GM21619 (cell line): ENCODE measurements around the gene CA10.

Source experiments
- ATAC-seq: cut with Tn5 transposase; IDR thresholded peaks from one replicate; pipeline ENCODE4 v1.9.1; 2021; ENCODE audit not compliant: unreplicated experiment

CA10 gene

DNA sequence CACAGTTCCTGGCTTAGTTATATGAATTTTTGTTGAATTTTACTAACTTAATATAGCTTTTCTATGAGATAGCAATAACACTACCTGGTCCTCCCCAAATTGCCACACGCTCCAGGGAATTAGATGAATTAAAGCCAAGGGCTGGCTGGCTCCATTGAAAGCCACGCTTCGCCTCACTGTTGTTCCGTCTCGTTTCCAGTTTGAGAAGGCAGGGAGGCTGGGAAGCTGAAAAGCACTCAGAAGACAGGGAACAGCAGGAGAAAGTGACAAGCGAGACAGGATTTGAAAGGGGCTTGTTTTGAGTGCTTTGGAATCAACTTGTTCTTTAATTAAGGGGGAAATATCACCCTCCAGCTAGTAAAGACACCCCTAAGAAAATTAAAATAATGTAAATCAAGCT, 425.3 kb downstream of the CA10 start:
- no peak for ATAC-seq

DNA sequence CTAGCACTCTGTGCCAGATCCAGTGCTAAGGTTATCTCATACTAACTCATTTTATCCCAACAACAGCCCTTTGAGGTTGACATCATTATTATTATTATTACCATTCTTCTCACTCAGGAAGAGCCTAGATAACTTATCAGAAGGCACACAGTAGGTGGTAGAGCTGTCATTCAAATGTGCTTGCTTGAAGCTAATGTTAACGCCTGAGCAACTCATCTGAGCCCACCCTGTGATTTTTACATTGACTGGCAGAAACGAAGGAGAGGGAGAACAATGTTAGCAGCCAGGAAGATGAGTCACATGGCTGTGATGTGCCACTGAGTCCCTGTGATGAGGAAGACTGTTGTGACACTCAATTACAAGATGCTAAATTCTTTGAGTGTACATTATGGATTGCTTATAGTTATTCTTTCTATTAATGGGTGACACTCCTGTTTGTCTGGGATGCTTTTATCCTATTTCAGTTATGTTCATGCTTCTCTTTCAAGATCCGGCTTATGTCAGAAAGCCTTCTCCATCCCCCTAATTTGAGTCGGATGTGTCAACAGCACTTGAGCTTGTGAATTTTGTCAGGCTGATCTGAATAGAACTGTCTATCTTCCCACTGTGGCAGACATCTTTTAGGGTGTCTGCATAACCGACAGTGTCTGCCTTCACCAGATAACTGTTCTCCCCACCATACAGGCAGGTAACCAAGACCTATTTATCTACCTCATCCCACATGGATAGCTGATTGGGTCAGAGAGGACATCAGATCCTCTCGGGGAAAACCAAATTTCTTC, 426.4 kb downstream of the CA10 start:
- ATAC-seq, result no peak

DNA sequence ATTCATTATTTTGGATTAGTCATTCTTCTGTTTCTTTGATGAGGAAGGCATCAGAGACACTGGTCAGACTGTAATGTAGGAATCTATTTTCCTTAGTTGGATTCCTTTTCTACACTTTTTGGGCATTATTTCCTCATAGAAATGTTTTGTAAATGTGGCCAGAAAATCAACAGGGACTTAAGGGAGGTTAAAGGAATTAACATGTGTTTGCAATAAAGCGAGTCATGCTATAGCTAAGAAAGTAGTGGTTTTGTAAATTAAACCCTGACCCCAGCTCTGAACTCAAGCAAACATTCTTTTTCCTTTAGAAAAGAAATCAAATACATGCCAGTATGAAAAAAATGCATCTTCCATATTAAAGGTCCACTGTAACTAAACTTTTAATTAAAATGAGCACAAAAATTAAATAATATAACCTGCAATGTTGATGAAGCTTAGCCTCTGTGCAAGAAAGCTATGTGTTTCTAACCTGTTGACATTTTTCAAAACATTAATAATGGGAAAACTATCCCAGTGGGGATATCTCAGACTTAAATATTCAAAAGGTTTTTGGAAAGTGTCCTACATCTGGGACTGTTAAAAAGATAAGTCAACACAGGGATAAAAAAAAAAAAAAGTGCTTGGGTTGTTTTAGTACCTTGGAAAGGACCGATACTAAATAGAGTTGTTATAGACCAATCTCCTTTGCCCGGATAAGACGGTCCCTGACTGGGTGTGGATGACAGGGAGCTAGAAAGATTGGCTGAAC, 428.0 kb downstream of the CA10 start:
- no peak for ATAC-seq

DNA sequence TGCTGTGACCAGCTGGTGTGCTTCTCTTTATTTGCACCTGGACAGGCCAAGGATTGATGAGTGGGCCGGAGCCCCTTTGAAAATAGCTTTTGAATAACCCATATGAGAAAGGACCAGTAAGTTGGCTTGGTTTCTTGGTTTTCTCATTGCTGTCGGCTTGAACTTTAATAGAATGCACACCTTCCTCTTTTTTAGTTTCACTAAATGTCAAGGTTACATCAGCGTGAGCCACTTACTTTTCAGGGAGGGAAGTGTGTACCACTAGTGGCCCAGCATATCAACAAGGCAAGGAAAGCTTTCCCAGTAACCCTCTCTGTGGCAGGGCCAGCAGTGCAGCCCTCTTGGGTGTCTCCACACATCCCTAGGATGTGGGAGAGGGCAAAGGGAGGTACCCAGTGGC, 433.3 kb downstream of the CA10 start:
- no peak for ATAC-seq

DNA sequence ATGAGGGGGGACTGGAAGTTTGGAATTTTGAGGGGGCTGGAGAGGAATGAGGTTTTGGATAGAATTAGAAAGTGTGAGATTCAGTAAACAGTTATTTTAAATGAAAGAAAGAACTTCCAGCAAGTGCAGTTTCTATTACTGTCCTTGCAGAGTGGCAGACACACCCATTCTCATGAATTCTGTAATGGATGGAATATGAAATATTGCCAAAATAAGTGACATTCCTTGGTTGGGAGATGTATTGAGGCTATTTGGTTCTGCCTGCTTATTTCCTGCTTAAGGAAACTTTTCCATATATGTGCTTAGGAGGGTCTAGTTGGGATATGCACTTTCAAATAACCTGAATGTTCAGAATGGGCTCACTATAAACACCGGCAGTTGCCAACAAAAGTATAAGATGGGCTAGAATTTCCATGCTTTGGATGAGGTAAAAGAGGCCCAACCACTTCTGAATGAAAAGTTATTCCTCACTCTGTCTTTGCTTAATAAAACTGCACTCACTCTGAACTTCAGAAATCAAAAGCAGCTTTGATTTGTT, 434.4 kb downstream of the CA10 start:
- ATAC-seq, result no peak

DNA sequence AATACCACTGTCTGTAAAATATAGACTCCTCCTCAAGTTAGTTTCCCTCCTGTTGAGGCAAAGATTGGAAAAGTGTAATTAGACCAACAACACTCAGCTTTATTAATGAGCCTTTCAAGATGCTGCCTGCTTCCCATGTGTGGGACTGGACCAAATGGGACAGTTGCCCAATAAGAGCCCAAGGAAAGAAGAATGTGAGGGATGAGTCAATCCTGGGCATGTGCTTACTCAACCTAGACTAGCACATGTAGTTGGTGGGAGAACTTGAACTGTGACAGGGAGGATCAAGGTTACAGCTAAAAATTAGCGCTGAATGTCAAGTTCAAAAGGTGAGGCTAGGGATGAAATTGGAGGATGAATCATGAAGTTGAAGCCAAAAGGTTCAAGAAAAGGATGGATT, 435.5 kb downstream of the CA10 start:
- no peak for ATAC-seq

DNA sequence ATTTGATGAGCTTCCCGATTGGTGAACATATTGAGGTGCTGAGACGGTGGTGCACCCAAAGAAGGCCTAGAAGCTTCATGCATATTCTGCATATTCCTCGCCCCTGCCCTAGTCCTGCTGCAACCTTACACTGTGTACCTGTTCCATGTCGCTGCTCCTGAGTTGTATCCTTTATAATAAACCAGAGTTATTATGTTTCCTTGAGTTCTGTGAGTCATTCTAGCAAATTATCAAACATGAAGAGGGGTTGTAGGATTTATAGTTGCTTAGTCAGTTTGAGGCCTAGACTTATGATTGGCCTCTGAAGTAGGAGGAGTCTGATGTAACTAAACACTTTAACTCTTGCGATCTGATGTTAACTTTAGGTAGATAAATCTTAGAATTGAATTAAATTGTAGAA, 436.8 kb downstream of the CA10 start:
- ATAC-seq, result no peak

DNA sequence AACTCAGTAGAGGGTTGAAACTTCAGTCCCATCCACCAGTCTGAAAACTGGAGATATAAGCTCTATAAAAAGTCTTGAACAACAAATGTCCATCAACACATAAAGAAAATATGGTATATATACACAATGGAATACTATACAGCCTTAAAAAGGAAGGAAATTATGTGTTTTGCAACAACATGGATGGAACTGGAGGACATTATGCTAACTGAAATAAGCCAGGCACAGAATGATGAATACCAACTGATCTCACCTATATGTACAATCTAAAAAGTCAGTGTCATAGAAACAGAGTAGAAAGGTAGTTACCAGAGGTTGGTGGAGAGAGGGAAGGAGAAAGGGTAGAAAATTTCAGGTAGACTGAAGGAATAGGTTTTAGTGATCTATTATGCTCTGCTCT, 438.1 kb downstream of the CA10 start:
- ATAC-seq, result no peak

DNA sequence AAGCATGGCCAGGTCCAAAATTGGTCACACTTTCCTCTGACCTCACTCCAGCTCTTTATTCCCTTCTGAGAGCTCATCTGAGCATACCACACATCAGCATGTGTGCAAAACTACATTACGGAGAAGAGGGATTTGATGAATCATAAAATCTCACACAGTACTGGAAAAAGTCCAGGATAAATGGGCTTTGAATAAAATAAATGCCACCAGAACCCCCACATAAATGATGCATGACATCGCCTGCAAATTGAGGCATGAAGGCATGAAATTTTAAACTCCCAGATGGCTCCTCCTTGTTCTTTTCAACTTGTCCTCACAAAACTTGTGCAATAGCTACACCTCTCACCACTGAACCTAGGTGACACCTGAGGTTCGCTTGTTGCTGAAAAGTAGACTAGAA, 439.5 kb downstream of the CA10 start:
- ATAC-seq, result no peak

DNA sequence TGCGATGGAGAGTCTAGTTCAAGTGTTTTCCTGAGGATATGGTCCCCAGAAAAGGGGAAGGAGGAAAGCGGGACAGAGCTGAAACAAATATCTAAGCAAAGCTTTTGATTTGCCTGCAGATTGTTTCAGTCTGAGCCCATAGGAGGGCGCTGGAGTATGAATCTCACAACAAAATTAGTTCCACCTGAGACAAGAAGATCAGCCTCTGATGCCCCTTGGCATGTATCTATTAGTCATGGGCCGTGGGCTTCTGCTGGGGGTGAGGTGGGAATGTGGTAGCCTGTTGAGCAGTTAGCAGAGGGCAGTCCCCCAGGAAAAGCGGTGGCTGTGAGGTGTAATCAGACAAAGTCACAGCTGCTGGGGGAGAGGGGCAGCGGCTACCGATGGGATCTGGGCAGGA, 446.9 kb downstream of the CA10 start:
- no peak for ATAC-seq

DNA sequence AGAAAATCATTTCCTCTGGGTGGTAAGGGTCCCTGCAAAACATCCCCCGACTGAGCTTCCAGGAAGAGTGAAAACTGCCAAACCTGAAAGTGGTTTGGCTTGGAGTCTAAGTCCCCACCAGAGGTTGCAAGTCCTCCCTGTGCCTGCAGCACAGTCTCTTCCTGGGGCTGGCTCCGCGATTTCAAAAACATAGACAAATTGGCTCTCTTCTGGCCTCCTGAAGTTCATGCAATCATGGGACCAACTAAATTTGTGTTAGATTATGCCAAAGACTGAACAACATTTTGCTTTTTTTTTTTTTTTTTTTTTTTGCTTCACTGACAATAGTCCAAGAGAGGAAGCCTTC, 447.9 kb downstream of the CA10 start:
- no peak for ATAC-seq

DNA sequence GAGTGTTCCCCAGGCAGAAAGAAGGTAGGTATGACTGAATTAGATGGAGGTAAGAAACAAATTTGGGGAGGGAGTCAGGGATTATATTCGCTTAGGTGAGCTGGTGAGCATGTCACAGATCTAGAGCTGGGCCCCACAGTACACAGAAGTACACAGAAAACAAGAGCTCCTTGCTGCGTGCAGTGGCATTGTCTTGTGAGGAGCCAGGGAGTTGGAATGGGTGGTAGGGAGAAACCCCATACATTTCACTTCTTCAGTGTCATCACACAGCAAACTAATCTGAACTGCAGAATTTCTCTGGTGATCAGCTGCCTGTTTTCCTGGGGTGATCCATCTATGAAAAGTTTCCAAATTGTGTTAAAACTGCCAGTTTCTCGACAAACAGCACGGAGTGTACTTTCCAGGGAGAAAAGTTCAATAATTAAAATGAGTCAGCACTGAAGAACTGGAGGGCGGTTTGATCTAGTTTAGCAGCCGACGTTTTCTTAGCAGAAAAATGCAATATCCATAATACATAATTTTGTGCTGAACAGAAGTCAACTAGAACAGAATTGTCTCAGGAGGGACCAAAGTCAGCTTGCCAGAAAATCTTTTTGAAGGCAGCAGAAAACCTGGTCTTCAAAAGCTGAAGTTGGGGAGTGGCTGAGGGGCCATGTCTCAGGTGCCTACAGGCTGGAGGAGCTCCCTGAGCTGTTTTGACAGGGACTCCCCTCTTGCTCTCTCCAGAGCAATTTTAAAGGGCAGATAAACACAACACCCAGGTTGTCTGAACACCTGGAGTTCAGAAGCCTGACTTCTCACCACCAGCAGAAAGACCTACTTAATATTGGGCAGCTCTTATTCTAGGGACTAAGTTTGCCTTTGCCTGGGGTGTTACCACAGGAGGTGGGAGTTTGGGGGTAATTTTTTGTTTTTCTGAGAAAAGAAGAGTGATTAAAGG, 448.6 kb downstream of the CA10 start:
- ATAC-seq, result no peak

DNA sequence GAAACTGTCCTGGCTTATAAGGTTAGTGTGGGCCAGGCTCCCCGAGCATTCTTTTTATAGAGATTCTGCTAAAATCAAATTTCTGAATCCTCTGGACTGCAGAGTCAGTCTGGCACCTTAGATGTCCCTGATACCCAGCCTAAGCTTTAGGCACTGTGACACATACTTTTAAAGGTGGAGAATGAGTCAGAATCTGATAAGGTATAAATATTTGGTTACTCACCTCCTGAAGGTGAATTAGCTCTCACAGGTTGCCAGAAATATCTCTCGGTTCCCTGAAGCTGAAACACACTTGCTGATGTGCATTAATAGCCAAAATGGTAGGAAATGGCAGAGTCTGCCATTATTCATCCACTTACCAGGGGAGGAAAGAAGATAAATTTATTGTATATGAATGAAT, 451.3 kb downstream of the CA10 start:
- ATAC-seq, result no peak

DNA sequence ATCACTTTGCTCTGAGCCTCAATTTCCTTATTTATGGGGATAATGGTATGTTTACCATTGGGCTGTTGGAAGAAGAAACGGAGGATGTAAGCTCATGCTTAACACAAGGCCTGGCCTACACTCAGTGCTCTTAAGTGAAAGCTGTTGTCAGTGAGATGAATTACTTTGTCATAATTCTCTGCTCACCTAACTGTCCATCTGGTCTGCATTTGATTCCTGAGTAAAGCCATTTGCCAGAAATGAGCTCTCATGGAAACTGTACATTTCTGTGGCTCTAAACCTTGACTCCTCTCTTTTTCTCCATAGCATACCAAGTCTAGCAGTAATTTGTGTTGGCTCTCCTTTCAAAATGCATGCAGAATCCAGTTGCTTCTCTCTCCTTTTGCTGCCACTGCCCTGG, 452.4 kb downstream of the CA10 start:
- ATAC-seq, result no peak

DNA sequence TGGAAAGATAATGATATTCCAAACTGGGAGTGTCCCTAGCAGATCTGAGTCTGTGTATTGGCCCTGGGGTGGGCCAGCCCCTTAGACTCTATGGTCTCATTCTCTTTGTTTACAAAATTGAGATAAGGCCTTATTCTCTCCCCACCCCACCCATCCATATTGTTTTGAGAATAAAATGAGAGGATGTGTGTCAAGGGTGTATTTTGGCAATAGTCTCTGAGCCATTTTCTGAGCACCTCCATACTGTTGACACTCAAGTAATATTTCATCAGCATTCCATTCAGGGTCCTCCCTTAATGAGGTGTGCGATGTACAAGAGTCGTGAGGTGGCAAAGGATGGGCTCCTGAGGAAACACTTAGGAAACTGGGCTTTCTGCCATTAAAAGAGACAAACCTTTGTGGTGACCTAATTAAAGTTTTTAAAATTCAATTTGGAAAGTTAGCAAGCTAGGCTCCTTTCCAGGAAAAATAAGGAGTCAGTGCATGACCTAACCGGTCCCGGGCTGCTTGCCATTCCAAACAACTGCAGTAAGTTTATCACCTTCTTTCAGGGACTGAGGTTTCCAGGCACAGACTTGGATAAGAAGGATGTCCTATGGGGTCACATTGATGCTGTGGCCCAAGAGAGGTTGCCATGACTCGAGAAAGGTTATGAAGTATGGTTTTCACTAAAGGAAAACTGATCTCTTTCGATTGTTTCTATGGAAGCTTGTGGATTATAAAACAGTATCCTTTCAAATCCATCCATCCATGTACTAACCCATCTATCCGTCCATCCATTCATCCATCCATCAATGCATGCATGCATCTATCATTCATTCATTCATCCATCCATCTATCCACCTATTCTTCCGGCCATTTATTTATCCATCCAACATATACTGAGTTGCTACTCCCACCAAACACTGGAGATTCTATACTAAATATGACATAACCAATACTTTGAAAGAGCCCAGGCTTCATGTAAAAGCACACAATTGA, 454.9 kb downstream of the CA10 start:
- ATAC-seq, result no peak

DNA sequence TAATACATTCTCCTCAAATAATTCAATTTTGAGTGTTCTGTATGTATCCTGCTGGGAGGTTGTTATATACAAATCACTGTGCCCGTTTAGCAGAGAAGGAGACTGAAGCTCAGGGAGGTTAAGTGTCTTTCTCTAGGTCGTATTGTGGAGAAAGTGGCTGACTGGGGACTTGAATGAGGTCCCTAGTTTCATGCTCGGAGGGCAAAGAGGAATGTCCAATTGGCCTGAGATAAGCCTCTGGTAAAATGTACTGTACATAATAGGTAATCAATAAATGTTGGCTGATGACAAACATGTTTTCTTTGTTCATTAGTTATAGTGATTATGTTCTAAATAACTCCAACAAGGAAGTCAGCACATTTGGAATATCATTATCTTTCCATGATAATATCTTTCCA, 455.6 kb downstream of the CA10 start:
- no peak for ATAC-seq

DNA sequence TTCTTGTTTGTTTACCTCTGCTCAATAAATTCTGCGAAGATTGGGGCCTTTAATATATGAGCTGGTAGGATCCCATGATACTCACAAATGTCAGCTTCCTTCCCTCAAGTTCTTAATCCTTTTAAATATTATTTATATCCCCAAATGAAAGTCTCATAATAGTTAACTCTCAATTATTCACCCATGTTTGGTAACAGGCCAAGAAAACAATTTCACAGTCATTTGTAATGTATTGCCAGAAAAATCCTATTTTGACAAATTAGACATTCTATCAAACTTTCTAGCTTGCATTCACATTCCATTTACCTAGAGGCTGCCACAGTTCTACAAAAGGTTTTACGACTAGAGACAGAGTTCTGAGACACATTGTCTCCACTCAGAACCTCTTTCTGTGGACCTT, 457.0 kb downstream of the CA10 start:
- no peak for ATAC-seq

DNA sequence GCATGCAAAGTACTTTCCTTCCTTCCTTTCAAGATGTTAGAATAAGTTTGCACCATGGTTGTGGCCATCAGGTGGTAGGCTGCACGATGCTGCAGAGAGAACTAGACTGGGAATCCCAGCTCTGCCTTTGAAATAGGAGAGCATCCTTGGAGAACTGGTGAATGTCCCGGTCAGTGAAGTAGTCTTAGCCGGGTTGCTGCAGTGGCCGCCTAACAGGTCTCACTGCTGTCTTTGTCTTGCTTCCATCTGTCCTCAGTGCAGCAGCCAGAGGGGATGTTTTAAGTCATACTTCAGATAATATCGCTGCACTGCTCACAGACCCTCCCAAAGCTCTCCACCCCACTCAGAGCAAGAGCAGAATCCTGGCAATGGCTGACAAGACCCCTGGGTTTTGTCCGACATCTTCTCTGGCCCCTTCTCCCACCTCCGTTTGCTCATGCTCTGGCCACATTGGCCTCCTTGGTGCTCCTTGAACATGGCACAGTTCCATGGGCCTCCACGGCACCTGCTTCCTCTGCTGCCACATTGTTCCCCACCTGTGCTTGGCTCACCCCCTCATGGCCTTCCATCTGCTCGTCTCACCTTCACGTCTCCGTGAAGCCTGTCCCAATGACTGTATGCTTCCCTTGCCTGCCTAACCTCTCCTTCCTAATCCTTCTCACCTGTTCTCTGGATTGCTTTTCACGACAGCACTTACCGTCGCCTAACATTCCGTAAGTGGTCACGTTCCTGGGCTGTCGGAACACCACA, 458.3 kb downstream of the CA10 start:
- ATAC-seq, result no peak

DNA sequence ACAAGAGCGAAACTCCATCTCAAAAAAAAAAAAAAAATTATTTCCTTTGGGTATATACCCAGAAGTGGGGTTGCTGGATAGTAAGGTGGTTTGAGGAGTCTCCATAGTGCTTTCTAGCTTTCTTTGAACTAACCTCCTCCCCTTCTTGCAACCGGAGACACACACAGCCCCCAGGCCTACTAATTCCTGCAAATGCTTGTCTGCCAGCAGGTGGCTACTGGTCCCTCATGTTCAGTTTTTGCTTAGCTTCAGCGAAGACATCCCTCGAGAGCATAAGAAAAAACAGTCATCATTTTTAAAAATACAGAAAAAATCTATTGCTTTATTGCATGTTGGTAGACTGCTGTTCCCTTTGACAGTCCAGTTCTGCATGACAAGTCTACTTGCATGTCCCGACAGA, 459.2 kb downstream of the CA10 start:
- ATAC-seq, result no peak

DNA sequence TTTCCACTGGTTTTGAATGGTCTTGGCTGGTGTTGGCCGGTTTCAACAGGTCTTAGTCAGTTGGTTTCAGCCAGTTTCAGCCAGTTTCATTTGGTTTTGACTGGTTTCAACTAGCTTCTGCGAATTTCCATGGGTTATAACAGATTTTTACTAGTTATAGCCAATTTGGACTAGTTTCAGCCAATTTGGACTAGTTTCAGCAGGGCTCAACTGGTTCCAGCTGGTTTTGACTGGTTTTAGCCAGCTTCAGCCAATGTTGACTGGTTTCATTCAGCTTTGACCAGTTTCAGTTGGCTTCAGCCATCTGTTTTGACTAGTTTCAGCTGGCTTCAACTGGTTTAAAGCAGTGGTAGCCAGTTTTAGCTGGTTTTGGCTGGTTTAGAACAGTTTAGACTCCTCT, 465.6 kb downstream of the CA10 start:
- no peak for ATAC-seq
